Measurements from ENCODE around the gene ERMP1. TPM values are rescaled to one million over a fixed set of nuclear protein-coding genes. Genes with fewer than 3 reads are reported as not detected.
"Not testable (repeated sequence)": the region's sequence is repeated elsewhere in the genome, so short reads cannot be mapped to it uniquely, and the experiment has no call there.

The ERMP1 gene
- total RNA-seq, 1 experiment from 2014 or later = 11.7 TPM

DNA sequence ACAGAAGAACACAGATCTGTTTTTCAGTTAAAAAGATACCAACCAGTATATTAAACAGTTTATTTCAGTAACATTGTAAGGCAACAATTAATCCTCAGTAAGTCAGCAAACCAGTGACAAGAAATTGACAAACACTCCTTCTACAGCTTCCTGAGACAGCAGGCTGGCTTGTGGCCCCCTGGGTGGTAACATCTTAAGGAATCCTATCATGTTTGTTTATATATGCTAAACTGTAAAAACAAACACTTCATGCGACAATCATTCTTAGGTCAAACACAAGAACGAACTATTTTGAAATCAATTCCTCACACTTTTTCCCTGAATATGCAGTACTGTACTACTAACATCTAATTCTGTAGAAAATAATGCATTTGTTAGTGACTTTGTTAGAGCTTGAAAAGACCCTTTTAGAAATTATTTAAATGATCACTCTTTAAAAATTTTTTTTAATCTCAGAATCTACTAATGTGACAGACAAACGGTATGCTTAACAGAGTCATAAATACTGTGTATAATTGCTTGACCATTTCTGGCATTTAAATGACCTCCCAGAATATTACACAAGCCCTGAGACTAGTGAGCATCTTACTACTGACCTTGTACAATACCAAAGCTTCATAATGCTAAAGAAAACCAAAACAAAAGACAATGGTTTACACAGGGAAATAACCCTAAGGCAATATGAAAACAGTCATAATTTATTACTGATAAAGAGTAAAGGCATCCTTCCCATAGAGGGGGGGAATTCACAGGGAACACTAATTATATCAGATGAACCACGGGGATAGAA lies 48.2 kb downstream of the ERMP1 start:
- no peak for DNase-seq (ENCODE audit: low read depth)

- DNase-seq (ENCODE audit: low read depth) = no peak
These were observed 48.9 kb downstream of the ERMP1 start for GRCh38 chr9:5783982-5784381.

DNA sequence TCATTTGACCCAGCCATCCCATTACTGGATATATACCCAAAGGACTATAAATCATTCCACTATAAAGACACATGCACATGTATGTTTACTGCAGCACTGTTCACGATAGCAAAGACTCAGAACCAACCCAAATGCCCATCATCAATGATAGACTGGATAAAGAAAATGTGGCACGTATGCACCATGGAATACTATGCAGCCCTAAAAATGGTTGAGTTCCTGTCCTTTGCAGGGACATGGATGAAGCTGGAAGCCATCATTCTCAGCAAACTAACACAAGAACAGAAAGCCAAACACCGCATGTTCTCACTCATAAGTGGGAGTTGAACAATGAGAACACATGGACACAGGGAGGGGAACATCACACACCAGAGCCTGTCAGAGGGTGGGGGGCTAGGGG lies 49.5 kb downstream of the ERMP1 start:
- not testable (repeated sequence) for DNase-seq (ENCODE audit: low read depth)

DNA sequence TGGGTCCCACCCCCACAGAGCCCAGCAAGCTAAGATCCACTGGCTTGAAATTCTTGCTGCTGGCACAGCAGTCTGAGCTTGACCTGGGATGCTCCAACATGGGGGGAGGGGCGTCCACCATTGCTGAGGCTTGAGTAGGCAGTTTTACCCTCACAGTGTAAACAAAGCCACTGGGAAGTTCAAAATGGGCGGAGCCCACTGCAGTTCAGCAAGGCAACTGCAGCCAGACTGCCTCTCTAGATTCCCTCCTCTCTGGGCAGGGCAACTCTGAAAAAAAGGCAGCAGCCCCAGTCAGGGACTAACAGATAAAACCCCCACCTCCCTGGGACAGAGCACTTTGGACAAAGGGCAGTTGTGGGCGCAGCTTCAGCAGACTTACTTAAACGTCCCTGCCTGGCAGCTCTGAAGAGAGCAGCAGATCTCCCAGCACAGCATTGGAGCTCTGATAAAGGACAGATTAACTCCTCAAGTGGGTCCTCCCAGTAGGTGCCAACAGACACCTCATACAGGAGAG lies 53.2 kb downstream of the ERMP1 start:
- not testable (repeated sequence) for DNase-seq (ENCODE audit: low read depth)

- no peak for DNase-seq (ENCODE audit: low read depth)
These were observed 54.1 kb downstream of the ERMP1 start for GRCh38 chr9:5778805-5779204.

- no peak for DNase-seq (ENCODE audit: low read depth)
These were observed 59.5 kb downstream of the ERMP1 start for GRCh38 chr9:5773324-5773999.

DNA sequence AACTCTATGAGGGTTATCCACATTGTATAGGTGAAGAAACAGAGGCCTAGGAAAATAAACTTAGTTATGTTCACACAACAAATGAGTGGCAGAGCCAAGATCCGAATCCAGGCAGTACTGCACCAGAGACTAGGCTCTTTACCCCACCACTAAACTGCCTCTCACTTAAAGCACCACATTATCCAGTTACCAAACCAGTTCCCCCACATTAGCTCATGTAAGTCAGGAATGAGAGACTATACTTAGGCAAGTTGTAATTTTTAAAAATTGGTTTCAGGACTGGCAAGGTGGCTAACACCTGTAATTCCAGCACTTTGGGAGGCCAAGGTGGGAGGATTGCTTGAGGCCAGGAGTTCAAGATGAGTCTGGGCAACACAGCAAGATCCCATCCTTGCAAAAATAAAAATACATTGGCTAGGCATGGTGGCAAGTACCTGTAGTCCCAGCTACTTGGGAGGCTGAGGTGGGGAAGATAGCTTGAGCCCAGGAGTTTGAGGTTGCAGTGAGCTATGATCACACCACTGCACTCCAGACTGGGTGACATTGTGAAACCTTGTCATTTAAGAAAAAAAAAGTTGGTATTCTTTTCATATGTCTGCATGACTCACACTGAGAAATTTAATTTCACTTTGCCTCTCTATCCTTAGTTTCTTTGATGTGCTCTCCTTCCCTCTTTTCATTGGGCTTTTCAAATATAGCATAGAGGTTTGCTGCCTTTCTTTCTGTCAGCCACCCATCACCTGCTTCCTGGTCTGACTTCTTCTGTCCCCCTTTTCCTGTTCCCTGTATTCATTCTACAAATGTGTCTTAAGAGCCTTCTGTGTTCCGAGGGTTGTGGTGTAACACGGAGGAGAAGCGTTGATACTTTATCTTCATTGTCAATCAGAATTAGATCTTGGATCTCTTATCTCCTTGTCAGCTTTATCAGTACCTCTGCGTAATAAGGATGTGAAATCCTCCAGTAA lies 64.7 kb downstream of the ERMP1 start:
- no peak for DNase-seq (ENCODE audit: low read depth)

- no peak for DNase-seq (ENCODE audit: low read depth)
These were observed 68.6 kb downstream of the ERMP1 start for GRCh38 chr9:5764130-5764868.

DNA sequence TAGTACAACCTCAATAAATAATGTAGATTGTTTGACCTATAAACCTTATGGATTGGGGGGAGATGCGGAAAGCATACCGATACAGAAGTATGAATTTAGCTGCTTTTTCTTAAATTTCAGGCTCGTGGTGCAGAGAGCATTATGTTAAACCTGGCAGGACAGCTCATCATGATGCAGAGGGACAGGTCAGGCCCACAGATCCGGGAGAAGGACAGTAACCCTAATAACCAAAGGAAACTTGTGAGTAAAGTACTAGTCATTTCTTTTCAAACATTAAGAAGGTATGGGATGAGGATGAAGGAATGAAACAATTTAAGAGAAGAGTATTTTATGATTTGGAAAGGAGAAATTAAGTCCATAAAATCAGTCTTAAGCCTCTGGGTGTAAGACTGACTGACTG lies 70.5 kb downstream of the ERMP1 start:
- DNase-seq (ENCODE audit: low read depth) = no peak

GRCh38 chr9:5760338-5760737 lies 72.6 kb downstream of the ERMP1 start:
- DNase-seq (ENCODE audit: low read depth) = no peak

DNA sequence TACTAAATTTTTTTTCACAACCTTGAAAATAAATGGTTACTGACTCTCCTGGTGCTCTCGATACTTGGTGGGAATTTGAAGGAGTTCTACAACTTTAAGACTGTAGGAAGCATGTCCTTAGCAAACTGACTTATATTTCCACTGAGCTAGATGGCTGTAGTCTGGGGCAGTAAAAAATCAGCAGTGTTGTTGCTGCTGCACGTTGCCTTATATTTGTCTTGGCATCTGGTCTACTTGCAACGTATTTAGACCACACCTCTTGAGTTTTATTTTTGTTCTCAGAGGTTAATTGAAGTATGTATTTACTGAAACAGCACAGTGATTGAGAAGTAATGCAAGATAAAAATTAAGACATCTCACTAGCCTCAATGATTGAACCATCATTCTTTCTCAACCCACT lies 76.3 kb downstream of the ERMP1 start:
- no peak for DNase-seq (ENCODE audit: low read depth)

DNA sequence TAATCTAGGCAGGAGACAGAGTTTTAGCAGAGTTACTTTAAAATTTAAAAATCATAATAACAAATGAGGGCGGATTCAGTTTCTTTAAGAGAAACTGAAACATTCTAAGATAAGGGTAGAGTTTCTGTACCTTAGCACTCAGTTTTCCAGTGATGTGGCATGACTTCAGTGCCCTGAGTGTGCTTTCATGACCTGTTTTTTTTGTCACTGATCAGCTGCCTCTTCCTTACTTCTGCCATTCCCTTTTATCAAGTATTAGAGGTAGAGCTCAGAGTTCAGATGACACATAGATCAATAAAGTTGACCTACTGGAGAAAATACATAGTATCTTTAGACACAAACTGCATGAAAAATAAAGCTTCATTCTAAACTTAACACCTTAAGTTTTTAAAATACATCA lies 82.3 kb downstream of the ERMP1 start:
- DNase-seq (ENCODE audit: low read depth) = no peak

- DNase-seq (ENCODE audit: low read depth) = no peak
These were observed 83.6 kb downstream of the ERMP1 start for GRCh38 chr9:5749306-5749705.

DNA sequence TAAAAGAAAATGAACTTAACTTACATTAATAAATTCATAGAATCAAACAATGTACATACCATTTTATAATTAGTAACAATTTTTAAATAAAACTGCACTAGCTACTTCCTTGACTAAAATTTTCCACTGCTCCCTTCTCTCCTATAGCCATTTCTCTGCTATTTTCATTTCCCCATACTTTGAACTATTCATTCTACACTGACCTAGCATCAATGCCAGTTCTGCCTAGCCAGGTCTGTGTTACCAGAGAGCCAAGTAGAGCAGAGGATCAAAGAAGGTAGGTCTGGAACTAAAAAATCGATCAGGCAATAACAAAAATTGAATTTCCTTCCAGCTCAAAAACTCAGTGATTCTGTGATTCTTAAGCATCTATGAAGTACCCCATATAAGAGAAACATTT lies 84.5 kb downstream of the ERMP1 start:
- no peak for DNase-seq (ENCODE audit: low read depth)

GRCh38 chr9:5743109-5743508 lies 89.8 kb downstream of the ERMP1 start:
- DNase-seq (ENCODE audit: low read depth) = no peak

GRCh38 chr9:5736563-5737346 lies 96.2 kb downstream of the ERMP1 start:
- DNase-seq (ENCODE audit: low read depth) = no peak

DNA sequence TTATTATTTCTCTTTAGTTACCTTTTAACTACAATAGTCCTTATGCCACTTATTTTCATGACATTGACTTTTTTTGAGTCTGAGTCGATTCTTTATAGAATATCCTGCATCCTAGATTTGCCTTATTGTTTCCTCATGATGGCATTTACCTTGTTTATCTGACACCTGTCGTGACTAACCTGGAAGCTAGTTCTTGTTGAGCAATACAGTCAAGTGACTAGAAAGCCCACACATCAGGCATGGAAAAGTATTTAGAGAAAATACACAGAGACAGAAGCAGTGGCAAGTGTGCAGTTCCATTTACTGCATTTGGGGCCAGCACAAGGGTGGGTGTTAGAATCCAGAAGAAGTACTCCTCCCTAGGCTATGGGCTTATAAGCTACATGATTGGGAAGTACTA lies 97.8 kb downstream of the ERMP1 start:
- no peak for DNase-seq (ENCODE audit: low read depth)

All from Daoy (cell line).